GM19035 (cell line): ENCODE data around the gene MC2R.

Experiments
- ATAC-seq: cut with Tn5 transposase; IDR thresholded peaks from one replicate; pipeline ENCODE4 v1.9.1; 2021; ENCODE audit not compliant: unreplicated experiment

Gene MC2R

GRCh38 chr18:13915391-13915790 lies at the start of gene MC2R:
Gene MC2R, minus strand, starts transcription at chr18:13915536. Its CDS starts 30,018 bp downstream, at chr18:13885518.
- no peak for ATAC-seq

DNA sequence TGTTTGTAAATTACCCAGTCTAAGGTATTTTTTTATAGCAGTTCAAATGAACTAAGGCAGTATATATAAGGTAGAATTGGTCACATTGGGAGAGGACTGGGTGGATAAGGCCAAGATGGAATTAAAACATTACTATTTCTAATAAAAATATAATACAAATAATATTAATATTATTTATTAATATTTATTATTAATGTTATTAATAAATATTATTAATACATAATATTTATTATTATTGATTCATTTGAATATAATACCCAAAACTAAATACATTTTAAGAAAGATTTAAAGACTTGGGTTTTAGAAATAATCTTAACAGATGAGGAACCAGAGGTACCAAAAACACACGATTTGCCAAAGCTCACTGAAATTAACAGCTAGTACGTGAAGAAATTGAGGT lies 30.5 kb upstream of the MC2R start:
- ATAC-seq: no peak

DNA sequence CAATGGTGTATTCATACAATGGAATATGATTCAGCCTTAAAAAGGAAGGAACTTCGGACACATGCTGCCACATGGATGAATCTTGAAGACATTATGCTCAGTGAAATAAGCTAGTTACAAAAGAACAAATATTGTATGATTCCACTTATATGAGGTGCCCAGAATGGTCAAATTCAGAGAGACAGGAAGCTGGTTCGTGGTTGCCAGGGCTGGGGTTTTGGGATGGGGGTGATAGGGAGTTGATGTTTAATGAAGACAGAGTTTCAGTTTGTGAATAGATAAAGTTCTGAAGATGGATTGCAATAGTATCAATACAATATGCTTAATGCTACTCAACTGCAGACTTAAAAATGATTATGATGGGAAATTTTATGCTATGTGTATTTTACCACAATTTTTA lies 28.0 kb upstream of the MC2R start:
- no peak for ATAC-seq

DNA sequence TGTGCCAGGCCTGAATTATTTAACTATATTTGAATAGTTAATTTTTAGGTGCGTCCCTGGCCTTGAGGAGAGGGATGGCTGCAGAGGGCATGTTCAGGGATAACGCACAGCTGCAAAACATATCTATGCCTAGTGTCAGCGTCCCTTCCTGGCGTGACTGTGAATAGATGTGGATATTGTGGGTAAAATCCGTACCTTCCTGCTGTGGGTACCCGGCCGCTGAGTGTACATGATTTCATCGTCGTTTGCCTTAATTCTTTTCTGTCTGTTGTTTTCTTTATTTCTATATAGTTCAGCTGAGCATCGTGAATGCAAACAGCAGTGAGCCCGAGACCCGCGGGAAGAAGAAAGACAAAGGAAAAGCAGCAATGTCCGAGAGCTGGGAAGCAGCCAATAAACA lies 25.0 kb upstream of the MC2R start:
- ATAC-seq: no peak

DNA sequence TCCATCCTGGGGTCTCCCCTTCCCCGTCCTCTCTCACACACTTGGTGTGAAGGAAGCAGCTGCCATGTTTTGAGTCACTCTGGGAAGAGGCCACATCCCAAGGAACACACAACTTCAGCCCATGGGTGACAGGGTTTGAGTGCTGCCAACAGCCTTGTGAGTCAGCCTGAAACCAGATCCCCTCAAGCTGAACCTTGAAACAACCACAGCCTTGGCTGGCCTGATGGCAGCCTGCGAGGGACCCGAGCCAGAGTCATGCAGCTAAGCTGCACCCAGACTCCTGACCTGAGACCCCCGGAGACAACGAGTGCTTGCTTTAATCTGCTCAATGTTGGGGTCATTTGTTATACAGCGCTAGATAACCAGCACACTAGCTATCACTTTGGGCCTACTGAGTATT lies 19.3 kb upstream of the MC2R start:
- ATAC-seq: no peak

DNA sequence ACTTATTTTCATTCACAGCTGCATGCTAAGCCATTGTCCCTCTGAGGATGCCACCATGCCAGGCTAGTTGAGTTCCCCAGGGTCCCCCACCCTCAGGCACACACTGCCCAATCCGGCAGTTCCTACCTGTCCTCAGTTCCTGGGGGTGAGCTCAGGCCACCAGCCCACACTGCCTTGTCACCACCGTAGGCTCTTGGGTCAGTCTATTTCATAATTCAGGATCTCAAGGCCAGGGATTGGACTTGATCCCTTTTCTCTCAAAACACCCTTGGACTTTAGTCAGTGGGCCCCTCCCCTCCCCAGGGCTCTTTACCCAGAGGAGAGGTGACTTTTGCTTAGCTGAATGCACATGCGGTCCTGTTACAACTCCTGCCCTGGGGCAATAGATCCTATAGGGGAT lies 18.7 kb upstream of the MC2R start:
- ATAC-seq: no peak

- no peak for ATAC-seq
Measured at GRCh38 chr18:13932285-13933025, 17.1 kb upstream of the MC2R start.

DNA sequence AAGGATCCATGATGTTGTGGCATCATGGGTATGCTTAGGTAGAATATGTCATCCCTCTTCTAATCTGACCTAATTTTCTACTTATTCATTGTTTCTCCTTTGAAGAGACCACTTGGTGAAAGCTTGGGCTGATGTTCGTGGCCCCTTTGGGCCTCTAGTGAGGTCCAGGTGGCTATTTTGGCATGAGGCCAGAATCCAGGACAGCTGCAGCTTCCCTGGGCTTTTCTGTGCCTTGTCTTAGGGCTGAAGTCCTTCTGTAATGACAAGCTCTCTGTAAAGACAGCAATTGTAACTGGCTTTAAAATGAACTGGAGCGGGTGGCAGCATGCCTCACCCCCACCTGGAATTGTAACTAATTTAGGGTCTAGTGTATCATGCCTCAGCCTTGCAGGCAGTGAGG lies 15.6 kb upstream of the MC2R start:
- no peak for ATAC-seq

- no peak for ATAC-seq
Measured at GRCh38 chr18:13923221-13923620, 7.9 kb upstream of the MC2R start.

GRCh38 chr18:13918898-13919297 lies 3.6 kb upstream of the MC2R start:
- no peak for ATAC-seq

DNA sequence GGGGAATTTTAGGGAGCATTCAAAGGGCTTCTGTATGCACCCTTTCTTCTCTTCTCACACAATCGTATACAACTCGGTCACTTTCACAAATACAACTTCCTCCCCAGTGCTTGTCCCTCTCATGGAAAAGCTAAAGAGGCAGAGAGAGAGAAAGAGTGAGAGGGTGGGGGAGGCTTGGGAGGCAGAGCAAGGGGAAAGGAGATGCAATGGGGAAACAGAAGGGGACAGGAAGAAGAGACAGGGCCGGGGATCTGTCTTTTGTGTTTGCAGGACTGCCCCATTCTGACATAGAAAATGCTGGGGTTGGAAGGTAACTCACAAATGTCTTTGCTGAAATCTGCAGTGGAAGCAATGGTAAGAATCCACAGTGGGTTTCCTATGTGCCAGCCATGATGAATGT lies 2.1 kb upstream of the MC2R start:
- no peak for ATAC-seq

GRCh38 chr18:13916559-13916958 lies 1.2 kb upstream of the MC2R start:
- no peak for ATAC-seq

GRCh38 chr18:13915995-13916431 lies 677 bp upstream of the MC2R start:
- no peak for ATAC-seq

DNA sequence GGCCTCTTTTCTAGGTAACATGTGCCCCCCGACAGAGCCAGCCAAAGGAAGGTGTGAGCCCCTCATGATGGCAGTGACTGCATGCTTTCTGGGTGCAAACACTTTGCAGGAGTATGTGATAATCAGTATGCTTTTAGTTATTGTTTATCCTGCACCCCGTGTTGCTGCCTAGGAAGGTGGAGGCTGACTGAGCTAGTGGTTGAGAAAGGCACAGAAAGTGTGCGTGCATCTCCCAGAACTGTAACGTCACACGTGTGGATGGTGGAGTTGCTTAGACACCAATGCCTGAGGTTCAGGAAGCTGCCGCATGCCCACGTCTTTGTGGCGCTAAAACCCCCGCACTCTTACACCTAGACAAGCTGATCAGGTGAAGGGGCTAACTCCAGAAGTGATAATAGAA lies 580 bp downstream of the MC2R start:
- ATAC-seq: no peak

GRCh38 chr18:13914170-13914569 lies 1.2 kb downstream of the MC2R start:
- no peak for ATAC-seq

DNA sequence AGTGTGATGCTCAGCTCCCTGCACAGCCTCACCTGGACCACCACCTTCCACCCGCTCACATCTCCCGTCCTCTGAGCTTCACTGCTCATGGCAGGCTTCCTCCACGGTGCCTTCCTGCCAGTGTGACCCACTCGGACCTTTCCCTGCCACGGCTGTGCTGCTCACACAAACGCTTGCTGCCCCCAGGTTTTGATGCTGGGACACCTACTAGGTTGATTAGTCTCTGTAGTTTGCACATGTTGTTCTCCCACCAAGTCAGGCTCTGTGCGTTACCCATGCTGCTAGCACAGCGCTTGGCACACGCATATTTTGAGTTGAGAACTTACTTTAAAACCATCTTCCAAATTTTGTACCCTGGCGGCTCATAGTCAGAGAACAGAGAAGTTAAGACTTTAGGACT lies 2.1 kb downstream of the MC2R start:
- ATAC-seq: no peak

- no peak for ATAC-seq
Measured at GRCh38 chr18:13912601-13913000, 2.7 kb downstream of the MC2R start.

- ATAC-seq: no peak
Measured at GRCh38 chr18:13910986-13911385, 4.3 kb downstream of the MC2R start.

GRCh38 chr18:13910501-13910900 lies 4.8 kb downstream of the MC2R start:
- no peak for ATAC-seq

DNA sequence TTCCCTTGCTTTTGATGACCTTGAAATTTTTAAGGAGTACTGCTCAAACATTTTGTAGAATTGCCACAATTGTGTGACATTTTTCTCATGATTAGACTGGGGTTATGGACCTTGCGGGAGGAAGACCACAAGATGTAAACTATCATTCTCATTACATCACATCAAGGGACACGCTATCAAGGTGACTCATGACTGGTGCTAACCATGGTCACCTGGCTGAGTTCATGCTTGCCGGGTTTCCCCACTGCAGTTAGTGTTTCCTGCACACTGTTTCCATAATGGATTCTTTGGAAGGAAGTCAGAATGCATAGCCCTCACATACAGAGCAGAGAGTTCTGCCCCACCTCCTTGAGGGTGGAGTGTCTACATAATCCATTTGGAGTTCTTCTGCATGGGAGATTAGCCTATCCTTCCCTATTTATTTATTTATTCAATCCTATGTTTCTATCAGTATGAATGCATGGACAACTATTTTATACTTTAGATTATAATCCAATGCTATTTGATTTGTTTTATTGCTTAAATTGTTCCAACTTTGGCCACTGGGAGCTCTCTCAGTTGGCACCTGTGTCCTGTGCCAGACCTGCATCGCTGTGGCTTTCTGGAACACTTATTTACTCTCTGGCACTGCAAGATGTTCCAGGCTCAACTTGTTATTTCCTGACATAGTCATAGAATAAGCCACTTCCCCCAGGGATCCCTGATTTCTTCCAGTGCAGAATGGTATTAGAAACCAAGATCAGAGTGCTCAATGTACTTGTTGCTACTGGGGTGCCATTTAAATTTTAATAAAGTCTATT lies 6.0 kb downstream of the MC2R start:
- no peak for ATAC-seq

GRCh38 chr18:13900633-13901032 lies 14.7 kb downstream of the MC2R start:
- no peak for ATAC-seq

DNA sequence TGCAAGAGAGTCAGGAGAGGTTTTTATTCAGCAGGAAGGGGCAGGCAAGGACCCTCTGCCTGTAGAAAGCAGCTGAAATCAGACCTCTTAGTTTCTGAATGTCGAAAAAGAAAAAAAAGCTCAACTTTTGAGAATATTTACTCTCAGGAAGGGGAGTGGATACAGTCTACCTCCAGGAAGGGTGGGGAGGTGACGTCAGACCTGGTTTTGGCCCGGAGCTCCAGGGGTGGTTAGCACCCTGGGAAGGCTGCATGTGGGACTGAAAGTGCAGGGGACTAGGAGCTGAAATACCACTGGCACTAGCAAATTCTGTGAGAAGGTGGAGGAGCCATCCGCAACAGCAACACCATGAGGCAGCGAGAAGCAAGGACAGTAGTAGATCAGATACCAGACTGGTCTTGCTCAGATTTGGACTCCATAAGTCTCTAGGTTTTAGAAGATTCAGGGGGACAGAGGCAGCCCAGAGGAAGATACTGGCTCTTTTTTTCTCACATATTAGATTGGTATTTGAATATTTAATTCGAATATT lies 19.8 kb downstream of the MC2R start:
- ATAC-seq: no peak
